ENCODE results near the gene SLC37A1. TPM values are rescaled to one million over a fixed set of nuclear protein-coding genes. Genes with fewer than 3 reads are reported as not detected.
A peak's percentile ranks its signal among the peaks of the same experiment; 100 is the strongest.

Gene SLC37A1
- total RNA-seq, 1 donor from 2014 or later, result 28.9 TPM

GRCh38 chr21:42491328-42491727 is 22.3 kb upstream of the SLC37A1 start:
- Histone ChIP-seq H3K9me3 (no peaks in the 10 kb centered on the region), H3K4me3 (no peak overlapping the region), H3K36me3 (no peaks in the 10 kb centered on the region), H3K27ac (no peak overlapping the region), H3K4me1 (no peaks in the 10 kb centered on the region), H3K27me3 (ENCODE audit: low read depth) (no peaks in the 10 kb centered on the region)
- intact Hi-C loops (cut with DNase I), result no loop called here
- DNase-seq (no peak), ATAC-seq (no peak)
- TF ChIP-seq, protein P1, sequence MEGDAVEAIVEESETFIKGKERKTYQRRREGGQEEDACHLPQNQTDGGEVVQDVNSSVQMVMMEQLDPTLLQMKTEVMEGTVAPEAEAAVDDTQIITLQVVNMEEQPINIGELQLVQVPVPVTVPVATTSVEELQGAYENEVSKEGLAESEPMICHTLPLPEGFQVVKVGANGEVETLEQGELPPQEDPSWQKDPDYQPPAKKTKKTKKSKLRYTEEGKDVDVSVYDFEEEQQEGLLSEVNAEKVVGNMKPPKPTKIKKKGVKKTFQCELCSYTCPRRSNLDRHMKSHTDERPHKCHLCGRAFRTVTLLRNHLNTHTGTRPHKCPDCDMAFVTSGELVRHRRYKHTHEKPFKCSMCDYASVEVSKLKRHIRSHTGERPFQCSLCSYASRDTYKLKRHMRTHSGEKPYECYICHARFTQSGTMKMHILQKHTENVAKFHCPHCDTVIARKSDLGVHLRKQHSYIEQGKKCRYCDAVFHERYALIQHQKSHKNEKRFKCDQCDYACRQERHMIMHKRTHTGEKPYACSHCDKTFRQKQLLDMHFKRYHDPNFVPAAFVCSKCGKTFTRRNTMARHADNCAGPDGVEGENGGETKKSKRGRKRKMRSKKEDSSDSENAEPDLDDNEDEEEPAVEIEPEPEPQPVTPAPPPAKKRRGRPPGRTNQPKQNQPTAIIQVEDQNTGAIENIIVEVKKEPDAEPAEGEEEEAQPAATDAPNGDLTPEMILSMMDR (IDR thresholded peaks at IDR 0.05), result no peak

- Histone ChIP-seq H3K4me3 (no peak overlapping the region), H3K9me3 (no peaks in the 10 kb centered on the region), H3K4me1 (peaks cover 6% of the 10 kb centered on the region), H3K27ac (no peak overlapping the region), H3K27me3 (ENCODE audit: low read depth) (no peaks in the 10 kb centered on the region), H3K36me3 (no peaks in the 10 kb centered on the region)
- intact Hi-C loops (cut with DNase I), result no loop called here
- DNase-seq (no peak), ATAC-seq (no peak)
- TF ChIP-seq, protein P1 (IDR thresholded peaks at IDR 0.05), result no peak
Observed at GRCh38 chr21:42492201-42492600, 21.5 kb upstream of the SLC37A1 start.

- TF ChIP-seq, protein P1 (IDR thresholded peaks at IDR 0.05), result no peak
Observed at GRCh38 chr21:42493109-42494060, 20.3 kb upstream of the SLC37A1 start.

GRCh38 chr21:42495027-42495426 is 18.6 kb upstream of the SLC37A1 start:
- DNase-seq, result no peak
- no peaks in the 10 kb centered on the region for H3K27me3 ChIP-seq (ENCODE audit: low read depth)
- peak overlapping the region; percentile 74 for H3K4me3 ChIP-seq
- TF ChIP-seq, protein P1 (IDR thresholded peaks at IDR 0.05), result no peak
- intact Hi-C loops (cut with DNase I), result no loop called here
- peaks cover 7% of the 10 kb centered on the region for H3K4me1 ChIP-seq
- no peaks in the 10 kb centered on the region for H3K36me3 ChIP-seq
- no peak overlapping the region for H3K27ac ChIP-seq
- no peaks in the 10 kb centered on the region for H3K9me3 ChIP-seq
- ATAC-seq, result no peak

More at GRCh38 chr21:42493109-42494060, 20.3 kb upstream of the SLC37A1 start:
- H3K4me1 ChIP-seq, result peaks cover 7% of the 10 kb centered on the region
- no peak for DNase-seq
- no peak overlapping the region for H3K4me3 ChIP-seq
- H3K36me3 ChIP-seq, result no peaks in the 10 kb centered on the region
- intact Hi-C loops (cut with DNase I), result no loop called here
- no peak for ATAC-seq
- no peak overlapping the region for H3K27ac ChIP-seq
- no peaks in the 10 kb centered on the region for H3K27me3 ChIP-seq (ENCODE audit: low read depth)
- no peaks in the 10 kb centered on the region for H3K9me3 ChIP-seq

DNA sequence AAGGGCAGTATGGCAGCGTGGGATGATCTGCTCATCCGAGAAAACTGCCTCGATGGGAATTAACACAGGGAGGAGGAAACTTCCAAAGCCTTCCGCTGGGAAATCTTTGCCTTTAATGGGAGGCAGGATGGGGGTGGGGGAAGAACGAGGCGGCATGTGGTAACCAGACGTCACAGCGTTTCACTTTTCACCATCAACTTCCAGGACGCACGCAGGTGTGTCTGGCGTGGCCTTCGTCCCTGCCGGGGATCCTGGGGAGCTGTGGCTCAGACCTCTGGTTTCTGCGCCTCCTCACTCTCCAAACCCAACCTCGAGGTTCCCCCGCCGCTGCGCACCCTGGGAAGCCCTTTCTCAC is 17.9 kb upstream of the SLC37A1 start:
- DNase-seq (no peak), ATAC-seq (peak in 1 of 2 donors; percentile 29)
- TF ChIP-seq, protein P1 (IDR thresholded peaks at IDR 0.05), result no peak
- intact Hi-C loops (cut with DNase I), result no loop called here
- H3K4me1 ChIP-seq, result peaks cover 7% of the 10 kb centered on the region
- H3K9me3 ChIP-seq, result no peaks in the 10 kb centered on the region
- no peaks in the 10 kb centered on the region for H3K27me3 ChIP-seq (ENCODE audit: low read depth)
- peak overlapping the region; percentile 74 for H3K4me3 ChIP-seq
- H3K27ac ChIP-seq, result peak overlapping the region; percentile 86
- H3K36me3 ChIP-seq, result no peaks in the 10 kb centered on the region
